HG02870 (cell line): ENCODE results near the gene PHTF2.

Source experiments
- ATAC-seq: cut with Tn5 transposase; IDR thresholded peaks from one replicate; pipeline ENCODE4 v1.9.1; 2021; ENCODE audit warnings: mild to moderate bottlenecking, moderate library complexity; ENCODE audit not compliant: unreplicated experiment

The PHTF2 gene

DNA sequence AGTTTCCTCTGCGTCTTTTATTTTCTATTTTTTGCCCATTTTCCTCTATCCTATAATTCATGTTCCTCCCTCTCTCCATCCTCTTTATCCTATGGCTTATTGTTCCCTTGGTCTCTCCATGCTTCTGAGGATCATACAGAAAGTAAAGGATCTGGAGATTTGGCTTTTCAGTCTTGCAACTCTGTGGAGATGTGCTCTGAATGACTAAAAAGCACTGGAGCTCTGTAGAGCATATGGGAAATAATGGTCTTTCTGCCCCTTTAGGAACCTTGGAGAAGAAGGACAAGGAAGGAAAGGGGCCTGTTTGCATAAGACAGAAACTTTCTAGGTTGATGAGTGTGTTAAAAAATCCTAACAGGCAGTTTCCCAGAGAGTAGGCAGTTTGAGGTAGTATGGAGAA is 120.1 kb downstream of the PHTF2 start:
- ATAC-seq = no peak

DNA sequence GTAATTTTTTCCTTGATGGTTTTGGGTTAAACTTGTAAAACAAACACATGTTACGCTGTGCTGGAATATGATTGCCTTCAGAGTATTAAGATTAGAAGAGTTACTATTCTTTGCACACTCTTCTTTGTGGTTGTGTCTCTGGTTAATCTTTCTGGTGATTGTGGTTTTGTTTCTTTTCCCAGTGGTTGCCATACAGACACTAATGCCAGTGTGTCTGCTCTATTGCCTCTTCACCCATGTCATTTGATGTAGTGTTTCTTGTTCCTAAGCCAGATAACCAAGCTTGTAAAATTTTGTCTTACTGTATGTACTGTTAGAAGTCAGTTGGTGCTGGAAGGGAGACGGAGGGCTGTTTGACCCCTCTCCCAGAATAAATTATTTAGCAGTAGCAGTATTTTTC is 124.8 kb downstream of the PHTF2 start:
- no peak for ATAC-seq

DNA sequence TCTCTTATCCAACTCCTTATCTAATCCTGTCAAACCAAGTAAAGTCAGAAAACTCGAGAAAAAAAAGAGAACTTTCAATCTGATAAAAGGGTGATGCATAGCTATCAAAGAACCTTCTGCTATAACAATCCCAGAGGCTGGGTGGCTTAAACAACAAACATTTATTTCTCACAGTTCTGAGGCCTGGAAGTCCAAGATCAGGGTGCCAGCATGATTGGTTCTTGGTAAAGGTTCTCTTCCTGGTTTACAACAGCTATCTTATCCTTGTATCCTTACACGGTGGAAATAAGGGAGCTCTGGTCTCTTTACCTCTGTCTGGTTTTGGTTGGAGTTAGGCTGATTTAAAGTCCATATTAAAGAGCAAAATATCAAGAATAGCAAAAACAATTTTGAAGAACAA is 131.9 kb downstream of the PHTF2 start:
- no peak for ATAC-seq

DNA sequence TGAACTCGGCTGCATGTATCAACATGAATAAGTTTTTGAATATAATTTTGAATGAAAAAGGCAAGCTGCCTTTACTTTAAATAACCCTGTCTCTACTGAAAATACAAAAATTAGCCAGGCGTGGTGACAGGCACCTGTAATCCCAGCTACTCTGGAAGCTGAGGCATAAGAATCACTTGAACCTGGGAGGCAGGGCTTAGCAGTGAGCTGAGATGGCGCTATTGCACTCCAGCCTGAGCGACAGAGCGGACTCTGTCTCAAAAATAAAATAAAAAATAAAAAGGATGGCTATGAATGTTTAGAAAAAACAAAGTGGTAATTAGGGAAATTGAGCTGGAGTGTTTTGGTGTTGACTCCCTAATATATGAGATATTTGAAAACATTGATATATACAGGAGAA is 133.3 kb downstream of the PHTF2 start:
- no peak for ATAC-seq

DNA sequence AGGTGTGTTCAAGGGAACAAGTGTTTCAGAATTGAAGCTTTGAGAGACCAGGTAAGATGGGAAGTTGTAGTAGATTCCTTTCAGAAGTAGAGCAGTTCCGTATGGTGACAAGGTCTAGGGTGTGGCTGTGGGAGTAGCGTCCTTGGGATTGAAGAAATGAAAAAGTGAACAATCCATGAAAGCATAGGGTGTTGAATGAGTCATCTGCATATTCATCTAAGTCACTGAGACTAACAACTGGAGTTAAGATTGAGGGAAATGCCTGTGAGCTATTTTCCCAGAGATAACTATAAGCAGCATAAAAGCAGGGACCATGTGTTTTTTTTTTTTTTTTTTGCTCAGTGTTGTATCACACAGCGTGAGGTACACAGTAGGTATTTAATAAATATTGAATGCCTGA is 134.8 kb downstream of the PHTF2 start:
- ATAC-seq = no peak

DNA sequence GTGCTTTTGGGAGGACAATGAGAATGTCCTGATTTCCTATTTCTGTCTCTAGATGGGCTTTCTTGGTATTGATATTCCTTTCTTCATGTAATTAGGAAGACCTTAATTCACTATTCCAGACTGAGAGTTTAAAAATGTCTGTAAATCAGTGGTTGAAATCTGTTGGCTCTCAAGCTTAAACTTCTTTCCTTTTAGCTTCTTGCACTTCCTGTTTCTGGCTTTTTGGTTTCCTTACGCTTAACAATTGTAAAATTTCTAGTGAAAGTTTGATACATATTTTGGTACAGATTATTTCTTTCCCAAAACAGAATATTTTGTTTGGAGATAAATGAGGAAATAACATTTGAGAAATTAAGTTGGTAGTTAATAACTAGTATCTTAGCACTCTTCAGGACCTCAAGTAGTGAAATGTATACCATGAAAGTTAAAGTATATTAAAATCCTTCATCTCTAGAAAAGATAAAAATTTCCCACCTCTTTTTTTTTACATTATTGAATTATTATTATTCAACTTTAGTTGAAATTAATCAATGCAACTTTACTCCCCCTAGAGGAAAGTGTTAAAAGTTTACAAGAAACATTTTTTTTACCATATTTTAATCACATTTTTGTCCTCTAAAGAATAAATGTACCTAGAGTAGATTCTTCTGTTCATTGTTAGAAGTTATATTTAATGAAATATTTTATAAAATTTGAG is 137.2 kb downstream of the PHTF2 start:
- no peak for ATAC-seq

DNA sequence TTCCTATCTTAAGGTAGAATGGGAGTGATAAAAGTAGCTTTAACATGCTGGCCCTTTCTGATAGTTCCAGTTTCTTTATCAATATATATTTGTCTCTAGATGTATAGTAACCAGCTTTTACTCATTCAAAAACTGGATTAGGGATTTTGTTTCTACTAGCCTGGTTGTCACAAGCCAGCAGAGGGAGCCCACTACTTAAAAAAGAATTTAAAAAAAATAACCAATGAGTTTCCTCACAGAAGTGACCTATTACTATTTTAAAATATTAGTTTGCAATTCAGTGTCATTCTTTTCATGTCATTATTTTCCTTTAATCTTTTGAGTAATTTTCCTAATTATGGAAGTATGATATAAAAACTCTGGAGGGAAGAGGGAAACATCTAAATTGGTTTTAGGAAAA is 142.1 kb downstream of the PHTF2 start:
- ATAC-seq = no peak

DNA sequence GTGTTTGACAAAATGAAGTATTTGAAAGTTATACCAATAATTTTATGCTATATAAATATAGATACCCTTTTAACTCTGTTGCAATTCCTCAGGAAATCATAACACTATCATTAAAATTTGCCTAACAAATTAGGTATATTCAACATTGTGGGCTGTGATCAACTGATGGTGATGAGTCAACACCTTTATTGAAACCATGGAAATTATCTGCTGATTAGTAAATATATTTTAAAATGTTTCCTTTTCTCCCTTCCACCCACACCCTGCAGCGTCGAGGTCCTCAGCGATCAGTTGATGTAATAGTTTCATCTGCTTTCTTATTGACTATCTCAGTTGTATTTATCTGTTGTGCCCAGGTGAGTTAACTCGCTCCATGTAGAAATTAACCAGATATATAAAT is 143.9 kb downstream of the PHTF2 start:
- no peak for ATAC-seq

DNA sequence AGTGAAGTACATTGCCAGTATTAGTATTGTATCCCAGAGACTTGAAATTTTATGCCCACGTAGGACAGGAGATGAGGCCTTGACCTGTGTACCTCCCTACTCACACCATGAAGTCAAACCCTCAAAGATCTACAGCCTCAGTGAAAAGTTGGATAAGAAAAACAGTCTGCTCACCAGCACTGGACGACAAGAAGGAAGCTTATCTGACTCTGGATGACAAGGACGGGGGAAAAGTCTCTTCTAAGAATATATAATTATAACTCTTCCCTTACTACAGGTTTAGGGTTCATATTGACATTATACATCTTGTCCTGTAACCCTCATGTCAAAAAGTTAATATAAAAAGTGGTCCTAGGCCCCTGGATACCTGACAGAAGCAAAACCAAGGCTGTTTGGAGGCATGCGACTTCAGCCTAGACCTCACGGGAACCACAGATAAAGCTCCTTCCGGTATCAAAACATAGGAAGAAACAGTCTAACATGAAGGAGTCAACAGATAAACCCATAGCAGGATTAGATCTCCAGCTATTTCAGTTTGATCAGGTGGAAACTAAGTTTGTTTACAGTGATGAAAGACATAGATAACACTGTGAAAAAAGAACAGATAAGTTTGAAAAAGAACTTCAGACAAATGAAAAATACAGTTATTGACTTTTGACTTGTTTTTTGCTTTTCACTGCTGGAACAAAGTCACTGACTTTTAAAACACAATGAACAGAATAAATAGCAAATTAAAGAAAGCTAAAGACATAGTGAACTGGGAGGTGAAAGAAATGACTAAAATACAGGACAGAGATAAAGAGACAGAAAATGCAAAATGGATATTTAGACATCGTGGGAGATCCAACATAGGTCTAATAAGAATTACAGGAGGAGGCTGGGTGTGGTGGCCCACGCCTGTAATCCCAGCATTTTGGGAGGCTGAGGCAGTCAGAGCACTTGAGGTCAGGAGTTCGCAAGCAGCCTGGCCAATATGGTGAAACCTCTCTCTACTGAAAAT is 145.9 kb downstream of the PHTF2 start:
- ATAC-seq = no peak

DNA sequence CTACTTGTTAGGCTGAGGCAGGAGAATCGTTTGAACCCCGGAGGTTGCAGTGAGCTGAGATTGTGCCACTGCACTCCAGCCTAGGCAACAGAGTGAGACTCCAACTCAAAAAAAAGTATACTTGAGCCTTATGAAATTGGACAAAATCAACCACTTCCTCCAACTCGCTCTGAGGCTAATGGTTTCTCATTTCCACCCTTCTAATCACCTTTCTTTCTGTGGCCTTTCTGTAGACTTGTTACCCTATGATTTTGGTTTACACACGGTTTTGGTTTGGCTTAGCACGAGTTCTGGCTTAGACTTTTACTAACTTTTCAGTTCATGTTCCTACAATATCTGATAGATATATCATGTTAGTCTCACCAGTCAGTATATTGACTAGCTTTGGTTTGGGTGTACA is 152.0 kb downstream of the PHTF2 start:
- peak; percentile 65 for ATAC-seq

DNA sequence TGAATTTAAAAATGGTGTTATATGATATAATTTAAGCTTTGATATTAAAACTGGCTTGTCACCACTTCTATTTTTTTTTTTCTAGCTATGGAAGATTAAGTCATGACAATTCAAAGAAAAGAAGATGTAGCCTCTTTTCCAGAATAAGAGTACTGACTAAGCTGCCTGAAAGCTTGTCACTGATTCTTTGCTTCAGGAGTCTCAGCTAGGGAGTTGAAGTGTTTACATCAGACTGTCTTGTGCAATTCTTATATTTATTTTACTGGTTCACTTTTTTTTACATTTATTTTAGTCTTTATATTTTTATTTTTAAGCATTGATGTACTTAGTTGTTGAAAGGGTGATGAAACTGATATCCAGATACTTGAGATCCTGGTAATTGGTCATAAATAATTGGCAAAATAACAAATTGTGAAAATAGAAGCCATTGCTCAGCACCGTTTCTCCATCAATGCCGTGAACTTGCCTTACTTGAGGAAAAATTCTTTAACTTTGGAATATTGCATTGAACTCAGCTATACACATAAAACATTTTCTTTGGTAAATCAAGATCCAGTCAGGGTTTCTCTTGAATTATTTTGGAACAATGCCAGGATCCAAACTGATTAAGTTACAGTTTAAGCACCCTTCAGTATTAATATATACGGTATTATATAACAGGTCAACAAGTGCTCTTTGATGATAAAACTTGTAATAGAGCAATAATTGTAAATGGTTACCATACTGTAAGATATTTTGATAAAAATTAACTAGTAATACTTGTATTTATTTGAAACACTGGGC is 156.4 kb downstream of the PHTF2 start:
- no peak for ATAC-seq

DNA sequence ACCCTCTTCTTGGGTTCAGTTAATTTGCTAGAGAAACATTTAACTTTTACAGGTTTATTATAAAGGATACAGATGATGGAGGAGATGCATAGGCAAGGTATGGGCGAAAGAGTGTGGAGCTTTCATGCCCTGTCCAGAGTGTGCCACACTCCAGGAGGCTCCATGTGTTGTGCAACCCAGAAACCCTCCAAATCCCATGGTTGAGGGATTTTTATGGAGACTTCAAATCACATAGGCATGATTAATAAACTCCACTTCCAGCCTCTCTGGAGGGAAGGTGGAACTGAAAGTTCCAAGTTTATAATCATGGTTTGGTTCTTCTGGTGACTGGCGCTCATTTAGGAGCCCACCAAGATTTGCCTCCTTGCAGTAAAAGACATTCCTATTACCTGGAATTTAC is 159.9 kb downstream of the PHTF2 start:
- no peak for ATAC-seq

DNA sequence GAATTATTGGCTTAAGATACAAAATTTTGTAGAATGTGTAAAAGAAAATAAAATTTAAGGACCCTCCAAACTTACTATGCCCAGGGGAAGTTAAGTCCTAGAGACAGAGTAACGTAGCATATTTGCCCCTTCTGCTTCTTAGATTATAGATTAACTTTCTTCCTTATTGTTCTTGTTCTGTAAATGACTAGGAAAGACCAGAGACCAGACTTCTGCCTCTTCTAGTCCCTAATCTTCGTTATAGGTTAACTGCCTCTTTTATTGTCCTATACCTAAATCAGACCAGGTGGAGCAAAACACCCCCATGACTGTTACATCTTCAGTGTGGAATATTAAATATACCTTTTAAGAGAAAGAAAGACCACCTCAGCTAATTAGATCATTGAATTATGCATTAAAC is 160.5 kb downstream of the PHTF2 start:
- no peak for ATAC-seq

DNA sequence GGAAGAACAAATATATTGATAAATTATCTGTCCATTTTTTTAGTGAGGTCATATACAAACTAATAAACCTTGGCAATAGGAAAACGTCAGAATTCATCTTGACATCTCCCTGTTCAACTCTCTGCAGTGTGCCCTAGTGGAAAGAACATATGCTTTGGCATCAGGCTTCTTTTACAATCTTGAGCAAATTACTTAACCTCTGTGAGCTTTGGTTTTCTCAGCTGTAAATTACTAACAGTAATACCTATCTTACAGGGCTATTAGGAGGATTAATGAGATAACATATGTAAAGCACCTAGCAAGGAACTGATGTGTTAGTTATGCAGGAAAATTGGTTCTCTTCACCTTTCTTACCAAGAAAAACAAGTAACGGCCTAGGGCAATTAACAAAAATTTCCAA is 161.8 kb downstream of the PHTF2 start:
- no peak for ATAC-seq

DNA sequence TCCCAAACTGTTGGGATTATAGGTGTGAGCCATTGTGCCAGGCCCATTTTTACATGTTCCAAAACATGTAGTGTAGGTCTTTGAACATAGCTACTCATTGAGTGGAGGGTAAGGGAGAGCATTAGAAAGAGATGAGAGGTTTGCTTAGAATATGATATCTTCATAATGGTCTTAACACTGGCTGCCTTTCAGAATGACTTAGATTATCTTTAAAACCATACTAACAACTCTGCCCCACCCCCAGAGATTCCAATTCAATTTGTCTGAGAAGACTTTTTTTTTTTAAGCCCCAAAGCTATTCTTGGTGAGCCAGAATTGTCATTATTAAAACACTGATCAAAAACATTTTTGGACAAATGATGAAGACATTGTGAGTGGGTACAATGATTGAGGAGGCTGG is 168.9 kb downstream of the PHTF2 start:
- ATAC-seq = no peak

DNA sequence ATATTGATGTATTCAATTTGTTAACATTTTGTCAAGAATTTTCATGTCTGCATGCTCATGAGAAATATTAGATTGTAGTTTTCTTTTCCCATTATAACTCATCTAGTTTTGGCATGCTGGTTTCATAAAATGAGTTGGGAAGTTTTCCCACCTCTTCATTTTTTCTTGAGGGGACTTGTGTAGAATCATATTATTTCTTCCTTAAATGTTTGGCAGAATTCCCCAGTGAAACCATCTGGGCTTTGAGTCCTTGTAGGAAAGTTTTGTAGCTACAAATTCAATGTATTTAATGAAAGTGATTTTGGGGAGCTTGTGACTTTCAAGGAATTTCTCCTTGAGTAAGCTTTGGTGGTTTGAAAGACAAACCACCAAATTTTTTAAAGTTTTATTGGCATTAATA is 173.2 kb downstream of the PHTF2 start:
- no peak for ATAC-seq

DNA sequence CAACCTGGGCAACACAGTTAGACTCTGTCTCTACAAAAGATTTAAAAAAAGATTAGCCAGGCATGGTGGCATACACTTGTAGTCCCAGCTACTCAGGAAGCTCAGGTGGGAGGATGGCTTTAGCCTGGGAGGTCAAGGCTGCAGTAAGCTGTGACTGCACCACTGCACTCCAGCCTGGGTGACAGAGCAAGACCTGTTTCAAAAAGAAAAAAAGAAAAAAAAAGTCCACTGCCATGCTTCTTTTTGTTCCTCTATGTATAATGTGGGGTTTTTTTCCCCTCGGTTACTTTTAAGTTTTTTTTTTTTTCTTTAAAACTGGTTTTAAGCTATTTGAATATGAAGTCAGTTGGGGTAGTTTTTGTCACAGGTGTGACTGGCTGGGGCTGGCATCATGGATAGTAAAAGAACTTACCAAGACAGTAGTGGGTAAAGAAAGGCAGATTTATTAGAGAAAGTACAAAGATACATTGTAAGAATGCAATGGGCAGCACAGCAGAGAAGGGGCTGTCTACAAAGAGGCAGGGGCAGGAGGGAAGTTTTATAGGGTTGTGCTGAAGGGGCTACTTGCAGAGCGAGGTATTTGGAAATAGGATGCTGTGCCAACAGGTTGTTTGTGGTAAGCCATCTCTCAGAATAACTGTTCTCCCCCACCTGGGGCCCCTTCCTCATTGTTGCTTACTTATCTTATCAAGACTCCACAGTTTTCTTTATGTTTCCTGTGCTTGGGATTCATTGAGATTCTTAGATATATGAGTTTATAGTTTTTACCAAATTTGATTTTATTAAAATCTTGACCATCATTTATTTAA is 177.3 kb downstream of the PHTF2 start:
- no peak for ATAC-seq

DNA sequence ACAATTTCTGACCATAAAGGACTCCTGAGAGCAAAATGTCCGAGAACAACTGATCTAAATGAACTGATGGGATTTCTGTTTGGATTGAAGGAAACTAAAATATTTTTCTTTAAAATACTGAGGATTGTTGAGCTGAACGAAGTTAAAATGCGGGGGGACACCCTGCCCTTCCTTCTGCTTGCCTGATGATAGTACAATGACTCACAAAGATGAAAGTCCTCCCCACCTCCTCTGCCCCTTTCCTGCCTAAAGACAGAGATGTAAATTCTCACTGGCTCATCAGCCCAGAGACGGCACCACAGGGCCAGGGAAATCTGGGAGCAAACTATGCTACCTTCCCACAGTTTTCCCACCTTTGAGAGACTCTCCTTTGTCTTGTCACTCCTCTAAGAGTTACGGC is 180.6 kb downstream of the PHTF2 start:
- no peak for ATAC-seq

DNA sequence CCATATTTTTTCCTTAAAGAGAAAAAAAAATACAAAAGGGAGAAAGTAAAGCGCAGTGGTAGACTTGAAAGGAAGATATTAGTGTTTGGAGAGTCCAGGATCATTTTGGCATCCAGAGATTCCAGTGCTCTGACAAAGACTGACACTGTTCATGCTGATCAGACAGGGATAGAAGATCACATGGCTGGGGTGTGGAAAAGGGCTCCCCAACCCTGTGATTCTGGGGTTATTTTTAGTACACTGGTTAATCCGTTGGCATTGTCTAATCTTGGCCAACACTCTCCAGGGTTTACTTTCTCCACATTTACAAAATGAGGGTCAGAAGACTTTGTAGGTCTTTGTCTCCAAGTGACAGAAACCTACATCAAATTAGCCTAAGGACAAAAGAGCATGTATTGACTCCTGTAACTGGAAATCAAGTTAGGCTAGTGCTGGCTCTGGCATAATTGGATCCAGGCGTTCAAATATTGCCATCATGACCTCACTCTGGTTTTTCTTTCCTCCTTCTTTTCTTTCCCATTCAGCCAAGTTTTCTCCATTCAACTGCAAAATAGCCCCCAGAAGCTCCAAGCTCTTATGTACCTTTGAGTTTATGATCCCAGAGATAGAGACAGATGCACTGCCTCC is 181.6 kb downstream of the PHTF2 start:
- ATAC-seq = no peak

DNA sequence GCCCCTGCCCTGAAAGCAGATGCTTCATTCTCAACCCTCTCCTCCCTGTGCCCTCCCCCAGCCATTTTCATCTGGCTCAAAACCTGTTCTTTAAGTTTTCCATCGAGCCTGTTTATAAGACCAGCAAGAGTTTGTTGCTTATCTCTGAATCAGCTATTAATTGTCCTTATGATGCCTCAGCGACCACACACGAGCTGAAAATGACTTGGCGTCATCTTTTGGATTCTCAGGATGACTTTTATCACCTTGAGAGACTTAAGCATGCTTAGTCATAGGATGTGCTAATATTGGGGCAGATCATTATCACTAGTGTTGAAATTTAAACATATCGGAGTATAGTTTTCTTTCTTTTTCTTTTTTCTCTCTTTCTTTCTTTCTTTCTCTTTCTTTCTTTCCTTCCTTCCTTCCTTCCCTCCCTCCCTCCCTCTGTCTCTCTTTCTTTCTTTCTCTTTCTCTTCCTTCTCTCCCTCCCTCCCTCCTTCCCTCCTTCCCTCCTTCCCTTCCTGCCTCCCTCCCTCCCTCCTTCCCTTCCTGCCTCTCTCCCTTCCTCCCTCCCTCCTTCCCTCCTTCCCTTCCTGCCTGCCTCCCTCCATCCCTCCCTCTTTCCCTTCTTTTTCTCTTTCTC is 184.5 kb downstream of the PHTF2 start:
- ATAC-seq = peak; percentile 86
